Activated CD4-positive, alpha-beta T cell treated with anti-CD3 and anti-CD28 coated beads, Interleukin-2, amount 10 ng/mL, durations not matched to agents 7 days and 5 days (primary cell): ENCODE results near the gene SNX15. TPM values are rescaled to one million over a fixed set of nuclear protein-coding genes. Genes with fewer than 3 reads are reported as not detected.

Experiments used
- CTCF ChIA-PET: fragments of 350-600 bp; sonication (Branson Sonifier 250); formaldehyde crosslinking; loops from one replicate; lab custom pipeline; 2021; ENCODE audit warnings: antibody characterized with exemption; lab: Charles Lee
- POLR2A ChIA-PET: fragments of 350-600 bp; sonication (Branson Sonifier 250); formaldehyde crosslinking; loops from one replicate; lab custom pipeline; 2021; ENCODE audit warnings: antibody characterized with exemption; lab: Charles Lee
- DNase-seq: peaks from one replicate; pipeline ENCODE4 v3.0.0-alpha.2; 2020
- H3K27ac Mint-ChIP-seq: one replicate; pipeline ENCODE4 v1.8.0; 2021; ENCODE audit warnings: mild to moderate bottlenecking, moderate library complexity, mixed read lengths
- H3K27me3 Mint-ChIP-seq: one replicate; pipeline ENCODE4 v1.8.0; 2021; ENCODE audit warnings: mixed read lengths
- H3K36me3 Mint-ChIP-seq: one replicate; pipeline ENCODE4 v1.8.0; 2021; ENCODE audit warnings: low read depth, mixed read lengths
- H3K4me1 Mint-ChIP-seq: one replicate; pipeline ENCODE4 v1.8.0; 2021; ENCODE audit warnings: mixed read lengths
- H3K4me3 Mint-ChIP-seq: one replicate; pipeline ENCODE4 v1.8.0; 2021; ENCODE audit warnings: mild to moderate bottlenecking, moderate library complexity, mixed read lengths
- H3K9me3 Mint-ChIP-seq: one replicate; pipeline ENCODE4 v1.8.0; 2021; ENCODE audit warnings: mixed read lengths
- total RNA-seq, 2 experiments: library from RNA; stranded (reverse); gene quantifications; one replicate each; pipeline ENCODE4 v1.2.3, GENCODE V29; 2021

The SNX15 gene
- total RNA-seq, 2 experiments from 2014 or later: 28.3 to 34.8 TPM

GRCh38 chr11:65045061-65045460 lies 17.8 kb downstream of the SNX15 start:
- Mint-ChIP-seq H3K4me3 (no peak overlapping the region), H3K27ac (no peak overlapping the region), H3K4me1 (peaks cover 52% of the 10 kb centered on the region), H3K27me3 (no peaks in the 10 kb centered on the region), H3K36me3 (peaks cover 25% of the 10 kb centered on the region), H3K9me3 (no peaks in the 10 kb centered on the region)
- POLR2A ChIA-PET: no interaction called here
- CTCF ChIA-PET: interaction anchor here (0.9 to 1.2 kb wide), 3 partner anchors 31 to 66 kb away, joined by 3 to 4 read pairs (median 3); partner anchors contain the start of gene ARL2
- DNase-seq: no peak

- CTCF ChIA-PET: interaction anchor here (0.6 to 1.2 kb wide), 4 partner anchors 22 to 65 kb away, joined by 3 to 4 read pairs (median 3); partner anchors contain the start of gene ARL2
- no peaks in the 10 kb centered on the region for H3K9me3 Mint-ChIP-seq
- POLR2A ChIA-PET: no interaction called here
- no peak overlapping the region for H3K4me3 Mint-ChIP-seq
- no peak for DNase-seq
- no peak overlapping the region for H3K27ac Mint-ChIP-seq
- H3K36me3 Mint-ChIP-seq: peaks cover 25% of the 10 kb centered on the region
- no peaks in the 10 kb centered on the region for H3K27me3 Mint-ChIP-seq
- peaks cover 48% of the 10 kb centered on the region for H3K4me1 Mint-ChIP-seq
Observed at GRCh38 chr11:65045728-65046127, 18.5 kb downstream of the SNX15 start.

GRCh38 chr11:65047581-65048422 lies 20.6 kb downstream of the SNX15 start:
- no peaks in the 10 kb centered on the region for H3K27me3 Mint-ChIP-seq
- no peaks in the 10 kb centered on the region for H3K9me3 Mint-ChIP-seq
- peak; percentile 20 for DNase-seq
- peaks cover 19% of the 10 kb centered on the region for H3K36me3 Mint-ChIP-seq
- H3K27ac Mint-ChIP-seq: peak overlapping the region; percentile 86
- peaks cover 37% of the 10 kb centered on the region for H3K4me1 Mint-ChIP-seq
- ChIA-PET POLR2A (no interaction called here), CTCF (interaction anchor here (1.1 to 1.2 kb wide), 2 partner anchors 19 to 33 kb away, joined by 3 read pairs; no protein-coding TSS in a partner anchor)
- H3K4me3 Mint-ChIP-seq: peak overlapping the region; percentile 68

GRCh38 chr11:65051398-65051858 lies 24.2 kb downstream of the SNX15 start:
- Mint-ChIP-seq H3K4me3 (no peak overlapping the region), H3K4me1 (peaks cover 38% of the 10 kb centered on the region), H3K27me3 (no peaks in the 10 kb centered on the region), H3K27ac (no peak overlapping the region), H3K9me3 (no peaks in the 10 kb centered on the region), H3K36me3 (peaks cover 6% of the 10 kb centered on the region)
- DNase-seq: no peak
- ChIA-PET POLR2A (no interaction called here), CTCF (interaction anchor here (1.2 kb wide), 1 partner anchor 31 kb away, joined by 5 read pairs; no protein-coding TSS in a partner anchor)

GRCh38 chr11:65053827-65054508 lies 26.7 kb downstream of the SNX15 start:
- peaks cover 19% of the 10 kb centered on the region for H3K4me1 Mint-ChIP-seq
- DNase-seq: peak; percentile 21
- H3K4me3 Mint-ChIP-seq: no peak overlapping the region
- peaks cover 3% of the 10 kb centered on the region for H3K27me3 Mint-ChIP-seq
- H3K27ac Mint-ChIP-seq: peak overlapping the region; percentile 73
- no peaks in the 10 kb centered on the region for H3K36me3 Mint-ChIP-seq
- H3K9me3 Mint-ChIP-seq: no peaks in the 10 kb centered on the region
- ChIA-PET POLR2A (interaction anchor here (0.6 to 1.1 kb wide), 2 partner anchors 28 to 153 kb away, joined by 3 to 5 read pairs; no protein-coding TSS in a partner anchor), CTCF (no interaction called here)

- H3K4me3 Mint-ChIP-seq: no peak overlapping the region
- H3K4me1 Mint-ChIP-seq: peaks cover 25% of the 10 kb centered on the region
- no peaks in the 10 kb centered on the region for H3K36me3 Mint-ChIP-seq
- CTCF ChIA-PET: interaction anchor here (1.1 kb wide), 1 partner anchor 22 kb away, joined by 4 read pairs; no protein-coding TSS in a partner anchor
- H3K27me3 Mint-ChIP-seq: peaks cover 3% of the 10 kb centered on the region
- DNase-seq: no peak
- no peak overlapping the region for H3K27ac Mint-ChIP-seq
- no peaks in the 10 kb centered on the region for H3K9me3 Mint-ChIP-seq
- POLR2A ChIA-PET: no interaction called here
Observed at GRCh38 chr11:65055538-65055937, 28.3 kb downstream of the SNX15 start.

- no peak for DNase-seq
- Mint-ChIP-seq H3K9me3 (no peaks in the 10 kb centered on the region), H3K4me1 (peaks cover 33% of the 10 kb centered on the region), H3K36me3 (no peaks in the 10 kb centered on the region), H3K4me3 (no peak overlapping the region), H3K27ac (no peak overlapping the region), H3K27me3 (peaks cover 3% of the 10 kb centered on the region)
- ChIA-PET POLR2A (no interaction called here), CTCF (interaction anchor here (0.7 to 1.3 kb wide), 4 partner anchors 26 to 55 kb away, joined by 3 to 4 read pairs (median 4); partner anchors contain the start of genes CDCA5 and TM7SF2)
Observed at GRCh38 chr11:65056999-65057398, 29.8 kb downstream of the SNX15 start.

- CTCF ChIA-PET: interaction anchor here (1.3 kb wide), 2 partner anchors 29 to 54 kb away, joined by 3 to 4 read pairs; partner anchors contain the start of gene TM7SF2
- POLR2A ChIA-PET: no interaction called here
Observed at GRCh38 chr11:65057526-65057925, 30.3 kb downstream of the SNX15 start.

GRCh38 chr11:65058012-65058411 lies 30.8 kb downstream of the SNX15 start:
- Mint-ChIP-seq H3K4me1 (peaks cover 33% of the 10 kb centered on the region), H3K27me3 (peaks cover 3% of the 10 kb centered on the region), H3K36me3 (no peaks in the 10 kb centered on the region), H3K27ac (no peak overlapping the region), H3K4me3 (no peak overlapping the region), H3K9me3 (no peaks in the 10 kb centered on the region)
- no peak for DNase-seq
- POLR2A ChIA-PET: no interaction called here
- CTCF ChIA-PET: interaction anchor here (1.3 kb wide), 1 partner anchor 54 kb away, joined by 3 read pairs; the partner anchor contains the start of gene TM7SF2

More at GRCh38 chr11:65057526-65057925, 30.3 kb downstream of the SNX15 start:
- Mint-ChIP-seq H3K9me3 (no peaks in the 10 kb centered on the region), H3K4me3 (no peak overlapping the region), H3K4me1 (peaks cover 33% of the 10 kb centered on the region), H3K27ac (no peak overlapping the region), H3K36me3 (no peaks in the 10 kb centered on the region), H3K27me3 (peaks cover 3% of the 10 kb centered on the region)
- no peak for DNase-seq

GRCh38 chr11:65058419-65059054 lies 31.3 kb downstream of the SNX15 start, which contains the start of gene NAALADL1:
Gene NAALADL1, minus strand, starts transcription at chr11:65058553. Its CDS starts 32 bp downstream, at chr11:65058521.
- peak within 1 kb of the TSS; percentile 14 for H3K27ac Mint-ChIP-seq
- H3K27me3 Mint-ChIP-seq: peaks cover 3% of the 10 kb centered on the region
- no peaks in the 10 kb centered on the region for H3K9me3 Mint-ChIP-seq
- no peak for DNase-seq
- ChIA-PET POLR2A (no interaction called here), CTCF (interaction anchor here (0.6 to 1.2 kb wide), 2 partner anchors 9 to 991 kb away, joined by 3 read pairs; no protein-coding TSS in a partner anchor)
- H3K4me3 Mint-ChIP-seq: no peak within 1 kb of the TSS
- no peaks in the 10 kb centered on the region for H3K36me3 Mint-ChIP-seq
- peaks cover 28% of the 10 kb centered on the region for H3K4me1 Mint-ChIP-seq

- POLR2A ChIA-PET: no interaction called here
- CTCF ChIA-PET: interaction anchor here (1.2 kb wide), 2 partner anchors 10 to 19 kb away, joined by 3 read pairs; no protein-coding TSS in a partner anchor
- Mint-ChIP-seq H3K9me3 (no peaks in the 10 kb centered on the region), H3K4me1 (peaks cover 18% of the 10 kb centered on the region), H3K27me3 (peaks cover 3% of the 10 kb centered on the region), H3K27ac (no peak overlapping the region), H3K4me3 (no peak overlapping the region), H3K36me3 (no peaks in the 10 kb centered on the region)
- DNase-seq: no peak
Observed at GRCh38 chr11:65059523-65059922, 32.3 kb downstream of the SNX15 start.
